Kidney epithelial cell (primary cell): ENCODE measurements around the gene SMCHD1. TPM values are rescaled to one million over a fixed set of nuclear protein-coding genes. Genes with fewer than 3 reads are reported as not detected.

Source experiments
- DNase-seq: peaks from one replicate; pipeline ENCODE4 v3.0.0-alpha.2; 2010; ENCODE audit warnings: low read depth
- H3K27me3 ChIP-seq: 2 replicates; pipeline ENCODE4 v1.6.0; 2011; ENCODE audit warnings: low read length; ENCODE audit not compliant: control insufficient read depth, insufficient read depth
- H3K36me3 ChIP-seq: 2 replicates; pipeline ENCODE4 v1.5.1; 2011; ENCODE audit warnings: low read length; ENCODE audit not compliant: control insufficient read depth, insufficient read depth
- H3K4me3 ChIP-seq: 2 replicates; pipeline ENCODE4 v1.5.1; 2011; ENCODE audit warnings: low read depth, mild to moderate bottlenecking, control low read depth, low read length
- total RNA-seq: library from RNA; depleted of rRNA; stranded (reverse); fragments of >200 nt; gene quantifications from 2 replicates; pipeline ENCODE4 v1.2.3, GENCODE V29; 2015
- TF ChIP-seq, protein P1 (sequence below): IDR thresholded peaks from 2 replicates; pipeline ENCODE4 v1.5.1; 2011; ENCODE audit warnings: mild to moderate bottlenecking, moderate library complexity, low read length, control low read depth, inconsistent platforms; ENCODE audit not compliant: insufficient read depth, poor library complexity, severe bottlenecking

SMCHD1 gene
- total RNA-seq, 1 donor from 2014 or later = 28.0 TPM

DNA sequence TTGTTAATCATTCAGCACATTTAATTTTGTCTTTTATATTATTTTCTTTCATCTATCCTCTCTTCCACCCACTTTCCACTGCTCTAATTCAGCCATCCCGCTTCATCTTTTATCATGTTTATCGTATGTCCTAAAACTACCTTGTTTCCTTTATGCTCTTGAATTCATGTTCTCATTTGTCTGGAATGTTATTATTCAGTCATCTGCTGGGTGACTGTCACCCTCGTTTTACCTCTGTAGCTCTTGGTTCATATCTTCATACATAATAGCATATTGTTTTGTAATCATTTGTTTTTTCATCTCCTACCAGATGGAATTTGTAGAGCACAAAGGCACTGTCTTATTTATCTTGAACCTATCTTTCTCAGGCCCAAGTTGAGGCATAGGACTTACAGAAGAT is 37.0 kb downstream of the SMCHD1 start:
- TF ChIP-seq, protein P1, sequence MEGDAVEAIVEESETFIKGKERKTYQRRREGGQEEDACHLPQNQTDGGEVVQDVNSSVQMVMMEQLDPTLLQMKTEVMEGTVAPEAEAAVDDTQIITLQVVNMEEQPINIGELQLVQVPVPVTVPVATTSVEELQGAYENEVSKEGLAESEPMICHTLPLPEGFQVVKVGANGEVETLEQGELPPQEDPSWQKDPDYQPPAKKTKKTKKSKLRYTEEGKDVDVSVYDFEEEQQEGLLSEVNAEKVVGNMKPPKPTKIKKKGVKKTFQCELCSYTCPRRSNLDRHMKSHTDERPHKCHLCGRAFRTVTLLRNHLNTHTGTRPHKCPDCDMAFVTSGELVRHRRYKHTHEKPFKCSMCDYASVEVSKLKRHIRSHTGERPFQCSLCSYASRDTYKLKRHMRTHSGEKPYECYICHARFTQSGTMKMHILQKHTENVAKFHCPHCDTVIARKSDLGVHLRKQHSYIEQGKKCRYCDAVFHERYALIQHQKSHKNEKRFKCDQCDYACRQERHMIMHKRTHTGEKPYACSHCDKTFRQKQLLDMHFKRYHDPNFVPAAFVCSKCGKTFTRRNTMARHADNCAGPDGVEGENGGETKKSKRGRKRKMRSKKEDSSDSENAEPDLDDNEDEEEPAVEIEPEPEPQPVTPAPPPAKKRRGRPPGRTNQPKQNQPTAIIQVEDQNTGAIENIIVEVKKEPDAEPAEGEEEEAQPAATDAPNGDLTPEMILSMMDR = no peak
- H3K27me3 ChIP-seq = no peaks in the 10 kb centered on the region
- H3K4me3 ChIP-seq = no peak overlapping the region
- no peaks in the 10 kb centered on the region for H3K36me3 ChIP-seq
- DNase-seq = no peak

GRCh38 chr18:2697184-2697583 is 41.7 kb downstream of the SMCHD1 start:
- DNase-seq = no peak
- TF ChIP-seq, protein P1 = no peak
- H3K27me3 ChIP-seq = no peaks in the 10 kb centered on the region
- no peak overlapping the region for H3K4me3 ChIP-seq
- H3K36me3 ChIP-seq = no peaks in the 10 kb centered on the region

DNA sequence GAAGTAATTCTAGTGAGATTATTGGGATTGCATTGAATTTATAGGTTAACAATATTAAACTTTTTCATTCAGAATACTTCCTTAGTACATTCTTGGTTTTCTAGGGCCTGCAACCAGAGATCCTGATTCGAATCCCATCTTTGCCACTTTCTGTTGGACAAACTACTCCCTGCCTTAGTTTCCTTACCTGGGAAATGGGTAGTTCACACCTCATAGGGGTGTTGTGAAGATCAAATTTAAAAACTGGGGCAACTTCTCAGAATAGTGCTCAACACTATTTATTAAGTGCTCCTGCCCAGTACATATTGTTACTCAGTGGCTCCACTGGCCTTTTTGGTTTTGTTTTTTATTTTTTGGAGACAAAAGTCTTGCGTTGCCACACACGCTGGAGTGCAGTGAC is 43.5 kb downstream of the SMCHD1 start:
- Histone ChIP-seq H3K27me3 (no peaks in the 10 kb centered on the region), H3K36me3 (no peaks in the 10 kb centered on the region), H3K4me3 (no peak overlapping the region)
- TF ChIP-seq, protein P1 = no peak
- no peak for DNase-seq

DNA sequence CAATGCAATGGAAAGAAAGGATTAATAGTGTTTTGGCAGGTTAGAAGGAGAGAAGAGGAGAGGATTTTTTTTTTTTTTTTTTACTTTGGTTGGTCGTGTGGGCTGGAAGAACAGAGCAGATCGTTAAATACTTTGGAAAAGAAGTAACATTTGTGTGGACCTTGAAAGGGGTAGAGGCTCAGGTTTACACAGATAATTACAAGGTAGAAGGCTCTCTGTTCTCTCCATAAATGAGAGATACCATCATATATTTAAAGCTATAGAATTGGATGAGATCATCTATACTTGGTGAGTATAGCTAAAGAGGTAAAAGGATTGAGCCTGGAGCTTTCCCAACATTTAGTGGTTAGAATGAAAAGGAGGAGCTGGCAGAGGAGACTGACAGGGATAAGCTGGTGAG is 49.0 kb downstream of the SMCHD1 start:
- DNase-seq = no peak
- Histone ChIP-seq H3K36me3 (no peaks in the 10 kb centered on the region), H3K4me3 (no peak overlapping the region), H3K27me3 (no peaks in the 10 kb centered on the region)
- TF ChIP-seq, protein P1 = no peak

GRCh38 chr18:2706903-2707302 is 51.4 kb downstream of the SMCHD1 start:
- no peaks in the 10 kb centered on the region for H3K36me3 ChIP-seq
- no peak for DNase-seq
- H3K4me3 ChIP-seq = no peak overlapping the region
- TF ChIP-seq, protein P1 = no peak
- no peaks in the 10 kb centered on the region for H3K27me3 ChIP-seq

- Histone ChIP-seq H3K27me3 (no peaks in the 10 kb centered on the region), H3K4me3 (no peak overlapping the region), H3K36me3 (no peaks in the 10 kb centered on the region)
- TF ChIP-seq, protein P1 = no peak
- no peak for DNase-seq
These were observed 52.1 kb downstream of the SMCHD1 start for GRCh38 chr18:2707551-2708168.
